Measurements from ENCODE around the gene CRP.

DNA sequence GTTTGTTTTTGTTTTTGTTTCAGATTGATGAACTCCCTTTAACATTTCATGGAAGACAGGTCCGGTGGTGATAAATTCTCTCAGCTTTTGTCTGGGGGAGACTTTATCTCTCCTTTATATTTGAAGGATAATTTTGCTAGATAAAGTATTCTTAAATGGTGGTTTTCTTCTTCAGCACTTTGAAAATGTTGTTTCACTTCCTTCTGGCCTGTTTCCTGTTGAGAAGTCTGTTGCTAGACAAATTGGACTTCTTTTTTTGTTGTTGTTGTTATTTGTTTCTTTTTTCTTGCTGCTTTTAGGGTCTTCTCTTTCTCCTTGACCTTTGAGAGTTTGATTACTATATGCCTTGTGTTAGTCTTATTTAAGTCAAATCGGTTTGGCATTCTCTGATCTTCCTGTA is 50.8 kb downstream of the CRP start:
- TF ChIP-seq, protein P1, sequence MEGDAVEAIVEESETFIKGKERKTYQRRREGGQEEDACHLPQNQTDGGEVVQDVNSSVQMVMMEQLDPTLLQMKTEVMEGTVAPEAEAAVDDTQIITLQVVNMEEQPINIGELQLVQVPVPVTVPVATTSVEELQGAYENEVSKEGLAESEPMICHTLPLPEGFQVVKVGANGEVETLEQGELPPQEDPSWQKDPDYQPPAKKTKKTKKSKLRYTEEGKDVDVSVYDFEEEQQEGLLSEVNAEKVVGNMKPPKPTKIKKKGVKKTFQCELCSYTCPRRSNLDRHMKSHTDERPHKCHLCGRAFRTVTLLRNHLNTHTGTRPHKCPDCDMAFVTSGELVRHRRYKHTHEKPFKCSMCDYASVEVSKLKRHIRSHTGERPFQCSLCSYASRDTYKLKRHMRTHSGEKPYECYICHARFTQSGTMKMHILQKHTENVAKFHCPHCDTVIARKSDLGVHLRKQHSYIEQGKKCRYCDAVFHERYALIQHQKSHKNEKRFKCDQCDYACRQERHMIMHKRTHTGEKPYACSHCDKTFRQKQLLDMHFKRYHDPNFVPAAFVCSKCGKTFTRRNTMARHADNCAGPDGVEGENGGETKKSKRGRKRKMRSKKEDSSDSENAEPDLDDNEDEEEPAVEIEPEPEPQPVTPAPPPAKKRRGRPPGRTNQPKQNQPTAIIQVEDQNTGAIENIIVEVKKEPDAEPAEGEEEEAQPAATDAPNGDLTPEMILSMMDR (conservative IDR thresholded peaks at IDR 0.05; ENCODE audit: low read depth, low read length), result no peak
- no peak for TF ChIP-seq RAD21 (IDR thresholded peaks at IDR 0.05; ENCODE audit: low read length)
- no peak for TF ChIP-seq CEBPB (IDR thresholded peaks at IDR 0.05; ENCODE audit: low read depth, low read length)
- TF ChIP-seq POLR2A (IDR thresholded peaks at IDR 0.05; ENCODE audit: low read depth, low read length), result no peak
- TF ChIP-seq, protein P2, sequence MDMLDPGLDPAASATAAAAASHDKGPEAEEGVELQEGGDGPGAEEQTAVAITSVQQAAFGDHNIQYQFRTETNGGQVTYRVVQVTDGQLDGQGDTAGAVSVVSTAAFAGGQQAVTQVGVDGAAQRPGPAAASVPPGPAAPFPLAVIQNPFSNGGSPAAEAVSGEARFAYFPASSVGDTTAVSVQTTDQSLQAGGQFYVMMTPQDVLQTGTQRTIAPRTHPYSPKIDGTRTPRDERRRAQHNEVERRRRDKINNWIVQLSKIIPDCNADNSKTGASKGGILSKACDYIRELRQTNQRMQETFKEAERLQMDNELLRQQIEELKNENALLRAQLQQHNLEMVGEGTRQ (IDR thresholded peaks at IDR 0.05; ENCODE audit: low read depth, low read length), result no peak

Data from IMR-90 (cell line).